Astrocyte (in vitro differentiated cells and primary cell): ENCODE measurements around the gene NAV2. TPM values are rescaled to one million over a fixed set of nuclear protein-coding genes. Genes with fewer than 3 reads are reported as not detected.

Experiments used
- DNase-seq: peaks from one replicate; pipeline ENCODE4 v3.0.0-alpha.2; 2010; ENCODE audit warnings: low read depth
- FAIRE-seq: peaks from 2 replicates; lab custom pipeline; 2011; peaks lifted over from hg19 to GRCh38; lab: Jason Lieb, UNC
- H2AFZ ChIP-seq: 2 replicates; pipeline ENCODE4 v1.6.0; 2012; ENCODE audit warnings: low read depth, low read length, inconsistent platforms
- H3K27ac ChIP-seq: 2 replicates; pipeline ENCODE4 v1.5.1; 2011; ENCODE audit warnings: low read depth, low read length, inconsistent platforms
- H3K27me3 ChIP-seq: 2 replicates; pipeline ENCODE4 v1.6.0; 2011; ENCODE audit warnings: low read length, inconsistent platforms; ENCODE audit not compliant: insufficient read depth
- H3K36me3 ChIP-seq: 2 replicates; pipeline ENCODE4 v1.5.1; 2011; ENCODE audit warnings: low read length, inconsistent platforms; ENCODE audit not compliant: insufficient read depth
- H3K4me1 ChIP-seq: 2 replicates; pipeline ENCODE4 v1.5.1; 2011; ENCODE audit warnings: low read length, inconsistent platforms; ENCODE audit not compliant: insufficient read depth
- H3K4me2 ChIP-seq: 2 replicates; pipeline ENCODE4 v1.6.0; 2012; ENCODE audit warnings: low read length, inconsistent platforms
- H3K4me3 ChIP-seq: 2 replicates; pipeline ENCODE4 v1.5.1; 2011; ENCODE audit warnings: low read depth, mild to moderate bottlenecking, low read length, inconsistent platforms; ENCODE audit not compliant: insufficient read depth
- H3K79me2 ChIP-seq: 2 replicates; pipeline ENCODE4 v1.6.0; 2012; ENCODE audit warnings: mild to moderate bottlenecking, low read length, inconsistent platforms; ENCODE audit not compliant: insufficient read depth
- H3K9ac ChIP-seq: 2 replicates; pipeline ENCODE4 v1.6.0; 2012; ENCODE audit warnings: mild to moderate bottlenecking, low read length, inconsistent platforms
- H3K9me3 ChIP-seq: 2 replicates; pipeline ENCODE4 v1.5.1; 2012; ENCODE audit warnings: low read depth, mild to moderate bottlenecking, low read length, inconsistent platforms; ENCODE audit not compliant: insufficient read depth
- H4K20me1 ChIP-seq: 2 replicates; pipeline ENCODE4 v1.6.0; 2012; ENCODE audit warnings: low read length, inconsistent platforms; ENCODE audit not compliant: insufficient read depth
- H3K27ac Mint-ChIP-seq: one replicate; pipeline ENCODE4 v1.8.0; 2021; ENCODE audit warnings: mild to moderate bottlenecking, mixed read lengths; ENCODE audit not compliant: unreplicated experiment
- H3K27me3 Mint-ChIP-seq: one replicate; pipeline ENCODE4 v1.8.0; 2021; ENCODE audit warnings: low read depth, mixed read lengths; ENCODE audit not compliant: unreplicated experiment
- H3K36me3 Mint-ChIP-seq: one replicate; pipeline ENCODE4 v1.8.0; 2021; ENCODE audit warnings: low read depth, mixed read lengths; ENCODE audit not compliant: unreplicated experiment
- H3K4me1 Mint-ChIP-seq: one replicate; pipeline ENCODE4 v1.8.0; 2021; ENCODE audit warnings: low read depth, mixed read lengths; ENCODE audit not compliant: unreplicated experiment
- H3K4me3 Mint-ChIP-seq: one replicate; pipeline ENCODE4 v1.8.0; 2021; ENCODE audit warnings: mild to moderate bottlenecking, moderate library complexity, mixed read lengths; ENCODE audit not compliant: unreplicated experiment
- H3K9me3 Mint-ChIP-seq: one replicate; pipeline ENCODE4 v1.8.0; 2021; ENCODE audit warnings: mild to moderate bottlenecking, mixed read lengths; ENCODE audit not compliant: unreplicated experiment
- EZH2 ChIP-seq: IDR thresholded peaks from 2 replicates; pipeline ENCODE4 v1.6.1; 2012; ENCODE audit warnings: mild to moderate bottlenecking, low read length, inconsistent platforms; ENCODE audit not compliant: insufficient read depth
- total RNA-seq: library from RNA; stranded (reverse); gene quantifications from 2 replicates; pipeline ENCODE4 v1.2.1, GENCODE V29; 2021
- TF ChIP-seq, protein P1 (sequence below): IDR thresholded peaks from 2 replicates; pipeline ENCODE4 v1.5.1; 2011; ENCODE audit warnings: low read depth, mild to moderate bottlenecking, inconsistent platforms, low read length, moderate library complexity; ENCODE audit not compliant: insufficient read depth

Gene NAV2
- total RNA-seq, 1 donor from 2014 or later = 20.6 TPM

GRCh38 chr11:19721176-19721575, 8.5 kb downstream of the NAV2 start:
- no peak overlapping the region for H3K4me3 ChIP-seq
- no peaks in the 10 kb centered on the region for H3K27me3 ChIP-seq
- H3K36me3 Mint-ChIP-seq = no peaks in the 10 kb centered on the region
- H3K27ac Mint-ChIP-seq = no peak overlapping the region
- peaks cover 25% of the 10 kb centered on the region for H3K79me2 ChIP-seq
- H3K4me3 Mint-ChIP-seq = no peak overlapping the region
- no peak overlapping the region for H3K4me2 ChIP-seq
- no peak for FAIRE-seq
- H3K9ac ChIP-seq = no peak overlapping the region
- no peak overlapping the region for H3K27ac ChIP-seq
- peaks cover 16% of the 10 kb centered on the region for H3K4me1 ChIP-seq
- H3K9me3 Mint-ChIP-seq = no peaks in the 10 kb centered on the region
- H3K27me3 Mint-ChIP-seq = peaks cover 7% of the 10 kb centered on the region
- H4K20me1 ChIP-seq = peaks cover 10% of the 10 kb centered on the region
- H3K4me1 Mint-ChIP-seq = peaks cover 7% of the 10 kb centered on the region
- no peak for TF ChIP-seq EZH2
- TF ChIP-seq, protein P1, sequence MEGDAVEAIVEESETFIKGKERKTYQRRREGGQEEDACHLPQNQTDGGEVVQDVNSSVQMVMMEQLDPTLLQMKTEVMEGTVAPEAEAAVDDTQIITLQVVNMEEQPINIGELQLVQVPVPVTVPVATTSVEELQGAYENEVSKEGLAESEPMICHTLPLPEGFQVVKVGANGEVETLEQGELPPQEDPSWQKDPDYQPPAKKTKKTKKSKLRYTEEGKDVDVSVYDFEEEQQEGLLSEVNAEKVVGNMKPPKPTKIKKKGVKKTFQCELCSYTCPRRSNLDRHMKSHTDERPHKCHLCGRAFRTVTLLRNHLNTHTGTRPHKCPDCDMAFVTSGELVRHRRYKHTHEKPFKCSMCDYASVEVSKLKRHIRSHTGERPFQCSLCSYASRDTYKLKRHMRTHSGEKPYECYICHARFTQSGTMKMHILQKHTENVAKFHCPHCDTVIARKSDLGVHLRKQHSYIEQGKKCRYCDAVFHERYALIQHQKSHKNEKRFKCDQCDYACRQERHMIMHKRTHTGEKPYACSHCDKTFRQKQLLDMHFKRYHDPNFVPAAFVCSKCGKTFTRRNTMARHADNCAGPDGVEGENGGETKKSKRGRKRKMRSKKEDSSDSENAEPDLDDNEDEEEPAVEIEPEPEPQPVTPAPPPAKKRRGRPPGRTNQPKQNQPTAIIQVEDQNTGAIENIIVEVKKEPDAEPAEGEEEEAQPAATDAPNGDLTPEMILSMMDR = no peak
- H3K9me3 ChIP-seq = no peaks in the 10 kb centered on the region
- no peak for DNase-seq
- H2AFZ ChIP-seq = no peak overlapping the region
- no peaks in the 10 kb centered on the region for H3K36me3 ChIP-seq

DNA sequence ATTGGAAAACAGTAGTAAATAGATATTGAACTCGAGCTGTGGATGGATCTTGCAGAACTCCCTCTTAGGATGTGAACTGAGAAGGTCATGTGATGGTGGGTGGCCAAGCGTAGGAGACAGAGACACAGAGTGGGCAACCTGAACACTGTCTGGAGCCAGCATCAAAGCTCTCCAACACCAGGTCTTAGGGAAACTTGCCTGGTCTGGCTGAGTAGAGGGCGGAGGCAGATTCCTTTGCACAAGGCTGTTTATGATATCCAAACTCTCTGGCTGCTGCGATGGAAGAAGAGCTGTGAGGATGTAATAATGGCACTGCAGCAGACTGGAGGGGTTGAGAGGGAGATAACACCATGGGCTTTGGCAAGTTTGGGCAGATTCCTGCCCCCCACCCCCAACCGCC, 10.1 kb downstream of the NAV2 start:
- Mint-ChIP-seq H3K4me3 (no peak overlapping the region), H3K9me3 (no peaks in the 10 kb centered on the region), H3K27me3 (no peaks in the 10 kb centered on the region), H3K36me3 (peaks cover 2% of the 10 kb centered on the region), H3K27ac (no peak overlapping the region), H3K4me1 (peaks cover 13% of the 10 kb centered on the region)
- Histone ChIP-seq H3K4me2 (no peak overlapping the region), H2AFZ (no peak overlapping the region), H3K9ac (no peak overlapping the region), H3K27me3 (no peaks in the 10 kb centered on the region), H4K20me1 (peaks cover 15% of the 10 kb centered on the region), H3K27ac (no peak overlapping the region), H3K79me2 (peaks cover 11% of the 10 kb centered on the region), H3K4me1 (peaks cover 16% of the 10 kb centered on the region), H3K36me3 (no peaks in the 10 kb centered on the region), H3K4me3 (no peak overlapping the region), H3K9me3 (no peaks in the 10 kb centered on the region)
- DNase-seq (no peak), FAIRE-seq (no peak)
- TF ChIP-seq, protein P1 = no peak
- TF ChIP-seq EZH2 = no peak

DNA sequence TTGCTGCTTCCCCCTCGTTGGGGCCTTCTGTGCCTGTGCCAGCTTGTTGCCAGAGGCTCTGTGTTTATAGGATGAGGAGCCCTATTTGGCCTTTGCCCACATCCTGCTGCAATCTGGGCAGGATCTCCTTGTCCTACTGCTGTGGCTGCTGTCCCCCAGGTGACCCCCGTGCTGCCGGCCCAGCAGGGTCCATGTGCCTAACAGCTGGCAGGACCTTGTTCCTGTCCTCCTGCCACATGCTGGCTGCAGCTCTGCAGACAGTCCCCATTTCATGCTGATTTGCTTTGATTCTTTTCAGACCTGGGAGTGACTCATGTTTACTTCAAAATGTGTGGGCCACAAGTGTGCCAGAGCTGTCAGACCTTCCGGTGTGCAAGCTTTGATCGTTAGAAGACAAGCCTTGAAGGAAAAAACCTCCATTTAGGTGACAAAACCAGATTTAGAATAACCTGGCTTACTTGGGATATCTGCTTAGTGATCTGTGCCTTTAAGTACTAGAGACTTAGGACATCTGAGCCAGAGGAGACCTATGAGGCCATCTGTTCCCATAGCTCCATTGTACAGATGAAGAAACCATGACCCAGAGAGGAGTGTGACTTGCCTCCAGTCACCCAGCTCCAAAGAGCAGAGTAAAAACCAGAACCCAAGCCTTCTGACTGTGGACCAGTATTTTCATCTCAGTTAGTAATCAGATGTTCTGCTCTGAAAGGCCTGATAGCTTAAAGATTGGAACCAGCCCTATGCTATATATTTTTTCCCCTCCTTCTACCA, 11.1 kb downstream of the NAV2 start:
- Mint-ChIP-seq H3K4me3 (no peak overlapping the region), H3K27ac (no peak overlapping the region), H3K4me1 (peaks cover 19% of the 10 kb centered on the region), H3K27me3 (peaks cover 5% of the 10 kb centered on the region), H3K36me3 (peaks cover 2% of the 10 kb centered on the region), H3K9me3 (no peaks in the 10 kb centered on the region)
- H4K20me1 ChIP-seq = peaks cover 22% of the 10 kb centered on the region
- no peak overlapping the region for H2AFZ ChIP-seq
- TF ChIP-seq EZH2 = no peak
- TF ChIP-seq, protein P1 = no peak
- H3K79me2 ChIP-seq = peaks cover 14% of the 10 kb centered on the region
- H3K36me3 ChIP-seq = no peaks in the 10 kb centered on the region
- H3K9ac ChIP-seq = peak overlapping the region; percentile 38
- H3K4me1 ChIP-seq = peaks cover 16% of the 10 kb centered on the region
- H3K27me3 ChIP-seq = no peaks in the 10 kb centered on the region
- no peak for FAIRE-seq
- H3K9me3 ChIP-seq = no peaks in the 10 kb centered on the region
- DNase-seq = peak; percentile 57
- H3K4me3 ChIP-seq = no peak overlapping the region
- H3K4me2 ChIP-seq = peak overlapping the region; percentile 55
- H3K27ac ChIP-seq = no peak overlapping the region
